Measurements from ENCODE around the gene NAB2. TPM values are rescaled to one million over a fixed set of nuclear protein-coding genes. Genes with fewer than 3 reads are reported as not detected.
"Not testable (repeated sequence)": the region's sequence is repeated elsewhere in the genome, so short reads cannot be mapped to it uniquely, and the experiment has no call there.

NAB2 gene
- total RNA-seq, 2 experiments from 2014 or later: 39.6 to 41.6 TPM

GRCh38 chr12:57048423-57049118 lies 40.3 kb upstream of the NAB2 start:
- H3K27ac Mint-ChIP-seq: no peak overlapping the region

GRCh38 chr12:57049119-57049446 lies 39.8 kb upstream of the NAB2 start:
- peaks cover 6% of the 10 kb centered on the region for H3K36me3 Mint-ChIP-seq
- H3K27ac Mint-ChIP-seq: no peak overlapping the region
- ChIA-PET POLR2A (no interaction called here), CTCF (interaction anchor here (0.6 to 5.7 kb wide), 7 partner anchors 11 to 63 kb away, joined by 3 to 42 read pairs (median 3); partner anchors contain the start of genes STAT6 and ZBTB39)
- no peak for DNase-seq
- H3K27me3 Mint-ChIP-seq: no peaks in the 10 kb centered on the region
- H3K9me3 Mint-ChIP-seq: no peaks in the 10 kb centered on the region
- H3K4me3 Mint-ChIP-seq: no peak overlapping the region
- intact Hi-C loops (cut with micrococcal nuclease): no loop called here
- peaks cover 21% of the 10 kb centered on the region for H3K4me1 Mint-ChIP-seq (ENCODE audit: low read depth)

More at GRCh38 chr12:57048423-57049118, 40.3 kb upstream of the NAB2 start:
- Mint-ChIP-seq H3K9me3 (no peaks in the 10 kb centered on the region), H3K4me3 (no peak overlapping the region), H3K36me3 (peaks cover 1% of the 10 kb centered on the region), H3K4me1 (ENCODE audit: low read depth) (peaks cover 21% of the 10 kb centered on the region), H3K27me3 (no peaks in the 10 kb centered on the region)
- no peak for DNase-seq
- ChIA-PET POLR2A (interaction anchor here (1.1 kb wide), 1 partner anchor 63 kb away, joined by 3 read pairs; the partner anchor contains the start of gene STAT6), CTCF (interaction anchor here (0.6 to 5.7 kb wide), 11 partner anchors 12 to 63 kb away, joined by 3 to 42 read pairs (median 4); partner anchors contain the start of gene STAT6)
- intact Hi-C loops (cut with micrococcal nuclease): no loop called here

GRCh38 chr12:57049890-57050289 lies 39.0 kb upstream of the NAB2 start, which contains the start of gene MYO1A:
Gene MYO1A (minus strand): TSS chr12:57050129. CDS start chr12:57048323, 1,806 bp downstream.
- intact Hi-C loops (cut with micrococcal nuclease): no loop called here

GRCh38 chr12:57051011-57051410 lies 37.9 kb upstream of the NAB2 start:
- H3K36me3 Mint-ChIP-seq: peaks cover 13% of the 10 kb centered on the region
- H3K4me1 Mint-ChIP-seq (ENCODE audit: low read depth): peaks cover 24% of the 10 kb centered on the region
- H3K27me3 Mint-ChIP-seq: no peaks in the 10 kb centered on the region
- no peak overlapping the region for H3K4me3 Mint-ChIP-seq
- intact Hi-C loops (cut with micrococcal nuclease): no loop called here
- H3K9me3 Mint-ChIP-seq: no peaks in the 10 kb centered on the region
- CTCF ChIA-PET: interaction anchor here (1.3 to 5.7 kb wide), 5 partner anchors 10 to 61 kb away, joined by 4 to 42 read pairs (median 6); partner anchors contain the start of genes STAT6 and ZBTB39
- no peak for DNase-seq
- POLR2A ChIA-PET: no interaction called here
- H3K27ac Mint-ChIP-seq: no peak overlapping the region

More at GRCh38 chr12:57049890-57050289, 39.0 kb upstream of the NAB2 start, which contains the start of gene MYO1A:
- no peak for DNase-seq
- Mint-ChIP-seq H3K36me3 (peaks cover 9% of the 10 kb centered on the region), H3K4me1 (ENCODE audit: low read depth) (peaks cover 21% of the 10 kb centered on the region), H3K4me3 (no peak within 1 kb of the TSS), H3K27me3 (no peaks in the 10 kb centered on the region), H3K27ac (no peak within 1 kb of the TSS), H3K9me3 (no peaks in the 10 kb centered on the region)
- POLR2A ChIA-PET: interaction anchor here (0.6 kb wide), 1 partner anchor 87 kb away, joined by 3 read pairs; no protein-coding TSS in a partner anchor
- CTCF ChIA-PET: interaction anchor here (0.9 to 5.7 kb wide), 8 partner anchors 11 to 69 kb away, joined by 3 to 42 read pairs (median 4); partner anchors contain the start of genes STAT6 and ZBTB39

GRCh38 chr12:57053146-57053545 lies 35.8 kb upstream of the NAB2 start:
- H3K9me3 Mint-ChIP-seq; H3K27me3 Mint-ChIP-seq; intact Hi-C loops (cut with micrococcal nuclease); H3K4me1 Mint-ChIP-seq (ENCODE audit: low read depth); DNase-seq; H3K4me3 Mint-ChIP-seq; H3K27ac Mint-ChIP-seq: not testable (repeated sequence)
- POLR2A ChIA-PET: interaction anchor here (1.2 kb wide), 1 partner anchor 38 kb away, joined by 5 read pairs; no protein-coding TSS in a partner anchor
- CTCF ChIA-PET: interaction anchor here (2.1 kb wide), 1 partner anchor 45 kb away, joined by 5 read pairs; no protein-coding TSS in a partner anchor
- H3K36me3 Mint-ChIP-seq: peaks cover 28% of the 10 kb centered on the region

GRCh38 chr12:57053901-57054300 lies 35.0 kb upstream of the NAB2 start:
- CTCF ChIA-PET: interaction anchor here (1.2 kb wide), 1 partner anchor 9 kb away, joined by 3 read pairs; no protein-coding TSS in a partner anchor
- H3K9me3 Mint-ChIP-seq; intact Hi-C loops (cut with micrococcal nuclease); H3K27ac Mint-ChIP-seq; DNase-seq; POLR2A ChIA-PET; H3K27me3 Mint-ChIP-seq; H3K4me1 Mint-ChIP-seq (ENCODE audit: low read depth); H3K4me3 Mint-ChIP-seq: not testable (repeated sequence)
- H3K36me3 Mint-ChIP-seq: peaks cover 36% of the 10 kb centered on the region

- peaks cover 6% of the 10 kb centered on the region for H3K4me1 Mint-ChIP-seq (ENCODE audit: low read depth)
- no peak for DNase-seq
- no peaks in the 10 kb centered on the region for H3K9me3 Mint-ChIP-seq
- intact Hi-C loops (cut with micrococcal nuclease): no loop called here
- POLR2A ChIA-PET: no interaction called here
- CTCF ChIA-PET: interaction anchor here (11.6 kb wide), 1 partner anchor 51 kb away, joined by 206 read pairs; the partner anchor contains the start of gene ZBTB39
- H3K27me3 Mint-ChIP-seq: no peaks in the 10 kb centered on the region
- H3K4me3 Mint-ChIP-seq: no peak overlapping the region
- peaks cover 54% of the 10 kb centered on the region for H3K36me3 Mint-ChIP-seq
- no peak overlapping the region for H3K27ac Mint-ChIP-seq
These were observed 33.1 kb upstream of the NAB2 start for GRCh38 chr12:57055824-57056223.

GRCh38 chr12:57057067-57057751 lies 31.7 kb upstream of the NAB2 start:
- Mint-ChIP-seq H3K9me3 (no peaks in the 10 kb centered on the region), H3K27ac (no peak overlapping the region), H3K27me3 (no peaks in the 10 kb centered on the region), H3K4me3 (no peak overlapping the region), H3K36me3 (peaks cover 61% of the 10 kb centered on the region), H3K4me1 (ENCODE audit: low read depth) (peaks cover 8% of the 10 kb centered on the region)
- ChIA-PET CTCF (interaction anchor here (0.7 to 11.6 kb wide), 4 partner anchors 15 to 304 kb away, joined by 3 to 206 read pairs (median 6); partner anchors contain the start of gene ZBTB39), POLR2A (interaction anchor here (0.6 kb wide), 1 partner anchor 16 kb away, joined by 3 read pairs; no protein-coding TSS in a partner anchor)
- DNase-seq: no peak
- intact Hi-C loops (cut with micrococcal nuclease): no loop called here

GRCh38 chr12:57058454-57058853 lies 30.5 kb upstream of the NAB2 start:
- ChIA-PET CTCF (interaction anchor here (1.1 to 11.6 kb wide), 4 partner anchors 9 to 54 kb away, joined by 3 to 206 read pairs (median 23); partner anchors contain the start of genes MYO1A, STAT6 and ZBTB39), POLR2A (no interaction called here)
- H3K4me3 Mint-ChIP-seq: no peak overlapping the region
- H3K27me3 Mint-ChIP-seq: no peaks in the 10 kb centered on the region
- H3K36me3 Mint-ChIP-seq: peaks cover 70% of the 10 kb centered on the region
- DNase-seq: no peak
- no peak overlapping the region for H3K27ac Mint-ChIP-seq
- H3K4me1 Mint-ChIP-seq (ENCODE audit: low read depth): peaks cover 18% of the 10 kb centered on the region
- intact Hi-C loops (cut with micrococcal nuclease): no loop called here
- no peaks in the 10 kb centered on the region for H3K9me3 Mint-ChIP-seq

GRCh38 chr12:57063991-57064685 lies 24.8 kb upstream of the NAB2 start:
- POLR2A ChIA-PET: interaction anchor here (0.6 to 2.7 kb wide), 5 partner anchors 14 to 65 kb away, joined by 3 to 19 read pairs (median 4); partner anchors contain the start of genes LRP1, NEMP1 and STAT6
- CTCF ChIA-PET: interaction anchor here (1.3 to 11.6 kb wide), 10 partner anchors 10 to 177 kb away, joined by 3 to 206 read pairs (median 11); partner anchors contain the start of genes NEMP1, STAT6 and ZBTB39
- Mint-ChIP-seq H3K4me3 (peak overlapping the region; percentile 67), H3K36me3 (peaks cover 70% of the 10 kb centered on the region), H3K27me3 (no peaks in the 10 kb centered on the region), H3K4me1 (ENCODE audit: low read depth) (peaks cover 53% of the 10 kb centered on the region), H3K9me3 (peaks cover 4% of the 10 kb centered on the region), H3K27ac (peak overlapping the region; percentile 98)
- intact Hi-C loops (cut with micrococcal nuclease): loop anchor here (1.0 to 2.0 kb wide), 6 partner anchors 14 to 312 kb away; partner anchors contain the start of genes NEMP1 and PRIM1
- DNase-seq: peak; percentile 58

- DNase-seq: peak; percentile 29
- H3K27ac Mint-ChIP-seq: peak overlapping the region; percentile 98
- peaks cover 69% of the 10 kb centered on the region for H3K4me1 Mint-ChIP-seq (ENCODE audit: low read depth)
- ChIA-PET POLR2A (interaction anchor here (0.7 to 2.7 kb wide), 4 partner anchors 12 to 62 kb away, joined by 3 to 19 read pairs (median 8); partner anchors contain the start of genes LRP1, NEMP1 and STAT6), CTCF (interaction anchor here (0.8 to 11.6 kb wide), 10 partner anchors 8 to 410 kb away, joined by 3 to 206 read pairs (median 9); partner anchors contain the start of genes NEMP1, STAT6 and ZBTB39)
- peaks cover 4% of the 10 kb centered on the region for H3K9me3 Mint-ChIP-seq
- peaks cover 71% of the 10 kb centered on the region for H3K36me3 Mint-ChIP-seq
- H3K4me3 Mint-ChIP-seq: peak overlapping the region; percentile 31
- no peaks in the 10 kb centered on the region for H3K27me3 Mint-ChIP-seq
- intact Hi-C loops (cut with micrococcal nuclease): no loop called here
These were observed 22.7 kb upstream of the NAB2 start for GRCh38 chr12:57066245-57066644.

Measured in activated CD4-positive, alpha-beta memory T cell treated with anti-CD3 and anti-CD28 coated beads for 36 hours (primary cell).